Hepatocyte (in vitro differentiated cells): Measurements from ENCODE around the gene KCNG3. TPM values are rescaled to one million over a fixed set of nuclear protein-coding genes. Genes with fewer than 3 reads are reported as not detected.

ENCODE experiments used
- DNase-seq: peaks from one replicate; pipeline ENCODE4 v3.0.0-alpha.2; 2016; ENCODE audit warnings: low spot score
- H2AFZ ChIP-seq: fragments of 200-600 bp; sonication (generic); 2 replicates; pipeline ENCODE4 v1.6.0; 2016; ENCODE audit warnings: antibody characterized with exemption, mild to moderate bottlenecking
- H3K27ac ChIP-seq: fragments of 200-600 bp; sonication (generic); 2 replicates; pipeline ENCODE4 v1.5.1; 2016; ENCODE audit warnings: mild to moderate bottlenecking
- H3K27me3 ChIP-seq: fragments of 200-600 bp; sonication (generic); 2 replicates; pipeline ENCODE4 v1.6.1; 2016
- H3K36me3 ChIP-seq: fragments of 200-600 bp; sonication (generic); replicated peaks from 2 replicates; pipeline ENCODE4 v1.5.1; 2016; ENCODE audit warnings: low read depth; ENCODE audit not compliant: insufficient read depth
- H3K4me1 ChIP-seq: fragments of 200-600 bp; sonication (generic); 2 replicates; pipeline ENCODE4 v1.5.1; 2016; ENCODE audit warnings: mild to moderate bottlenecking, moderate library complexity; ENCODE audit not compliant: insufficient read depth
- H3K4me2 ChIP-seq: fragments of 200-600 bp; sonication (generic); 2 replicates; pipeline ENCODE4 v1.6.0; 2016
- H3K4me3 ChIP-seq: fragments of 200-600 bp; sonication (generic); 2 replicates; pipeline ENCODE4 v1.5.1; 2016; ENCODE audit warnings: mild to moderate bottlenecking
- H3K79me2 ChIP-seq: fragments of 200-600 bp; sonication (generic); 2 replicates; pipeline ENCODE4 v1.6.0; 2017; ENCODE audit warnings: mild to moderate bottlenecking
- H3K9me2 ChIP-seq: fragments of 200-600 bp; sonication (generic); replicated peaks from 2 replicates; pipeline ENCODE4 v1.6.0; 2017; ENCODE audit warnings: mild to moderate bottlenecking; ENCODE audit not compliant: insufficient read depth
- H3K9me3 ChIP-seq: fragments of 200-600 bp; sonication (generic); 2 replicates; pipeline ENCODE4 v1.5.1; 2016; ENCODE audit warnings: low read depth, mild to moderate bottlenecking
- H4K20me1 ChIP-seq: fragments of 200-600 bp; sonication (generic); 2 replicates; pipeline ENCODE4 v1.6.0; 2016; ENCODE audit warnings: mild to moderate bottlenecking; ENCODE audit not compliant: insufficient read depth, poor library complexity, severe bottlenecking
- CTCF ChIP-seq: fragments of 200-600 bp; sonication (generic); IDR thresholded peaks from 2 replicates; pipeline ENCODE4 v1.5.1; 2016; ENCODE audit warnings: antibody characterized with exemption, mild to moderate bottlenecking; ENCODE audit not compliant: poor library complexity
- EZH2 ChIP-seq: fragments of 200-600 bp; sonication (generic); IDR thresholded peaks from 2 replicates; pipeline ENCODE4 v1.6.1; 2016; ENCODE audit warnings: antibody characterized with exemption, mild to moderate bottlenecking, borderline replicate concordance
- EZH2phosphoT487 ChIP-seq: fragments of 200-600 bp; sonication (generic); IDR thresholded peaks from one replicate; pipeline ENCODE4 v1.6.1; 2018; ENCODE audit warnings: antibody characterized with exemption, mild to moderate bottlenecking, low read depth, moderate library complexity; ENCODE audit not compliant: unreplicated experiment, severe bottlenecking
- WGBS: methylation state at CpG from one replicate; pipeline ENCODE4 v1.1.6; 2016; ENCODE audit warnings: low lambda C conversion rate; ENCODE audit errors: missing lambda C conversion rate; 5-methylcytosine and 5-hydroxymethylcytosine counted together
- polyA plus RNA-seq: library from polyadenylated mRNA; unstranded; fragments of >200 nt; fragmentation: Nextera tagmentation; extraction: Ambion mirVana; gene quantifications from 2 replicates; pipeline ENCODE4 v1.2.1, GENCODE V29; 2016
- total RNA-seq: library from RNA; depleted of rRNA; stranded (reverse); fragments of >200 nt; gene quantifications from 2 replicates; pipeline ENCODE4 v1.2.3, GENCODE V29; 2014

The KCNG3 gene
- total and polyA plus RNA-seq, 2 experiments from 2014 or later: 0.57 TPM; not detected in 1

- Histone ChIP-seq H3K4me1 (no peaks in the 10 kb centered on the region), H3K27ac (no peak overlapping the region), H3K79me2 (no peaks in the 10 kb centered on the region), H2AFZ (peak overlapping the region; percentile 82), H3K27me3 (peaks cover 37% of the 10 kb centered on the region), H3K9me2 (no peaks in the 10 kb centered on the region), H3K36me3 (no peaks in the 10 kb centered on the region), H3K4me3 (peak overlapping the region; percentile 82), H3K4me2 (peak overlapping the region; percentile 100), H4K20me1 (no peaks in the 10 kb centered on the region), H3K9me3 (no peaks in the 10 kb centered on the region)
- 5% methylated on average over 110 of the region's 111 CpGs for WGBS
- TF ChIP-seq EZH2phosphoT487: no peak
- peak; percentile 79 for TF ChIP-seq EZH2
- no peak for TF ChIP-seq CTCF
- peak; percentile 48 for DNase-seq
Measured at GRCh38 chr2:42492691-42493467, 903 bp downstream of the KCNG3 start.

- H3K4me1 ChIP-seq: no peaks in the 10 kb centered on the region
- H3K9me2 ChIP-seq: no peaks in the 10 kb centered on the region
- no peak for DNase-seq
- H3K4me3 ChIP-seq: no peak overlapping the region
- H3K36me3 ChIP-seq: no peaks in the 10 kb centered on the region
- H4K20me1 ChIP-seq: no peaks in the 10 kb centered on the region
- H2AFZ ChIP-seq: no peak overlapping the region
- no peaks in the 10 kb centered on the region for H3K9me3 ChIP-seq
- H3K79me2 ChIP-seq: no peaks in the 10 kb centered on the region
- no peak overlapping the region for H3K27ac ChIP-seq
- 96% methylated on average over 5 of the region's 5 CpGs for WGBS
- peaks cover 35% of the 10 kb centered on the region for H3K27me3 ChIP-seq
- TF ChIP-seq EZH2phosphoT487 (no peak), EZH2 (no peak), CTCF (no peak)
- no peak overlapping the region for H3K4me2 ChIP-seq
Measured at GRCh38 chr2:42488297-42488696, 5.5 kb downstream of the KCNG3 start.

- no peaks in the 10 kb centered on the region for H3K79me2 ChIP-seq
- H4K20me1 ChIP-seq: no peaks in the 10 kb centered on the region
- H3K4me2 ChIP-seq: no peak overlapping the region
- no peak overlapping the region for H2AFZ ChIP-seq
- H3K9me3 ChIP-seq: no peaks in the 10 kb centered on the region
- H3K4me3 ChIP-seq: no peak overlapping the region
- WGBS: 87% methylated on average over 7 of the region's 7 CpGs
- no peak for TF ChIP-seq CTCF
- no peak for TF ChIP-seq EZH2
- no peak for TF ChIP-seq EZH2phosphoT487
- peaks cover 15% of the 10 kb centered on the region for H3K27me3 ChIP-seq
- no peak for DNase-seq
- H3K4me1 ChIP-seq: no peaks in the 10 kb centered on the region
- H3K27ac ChIP-seq: no peak overlapping the region
- H3K36me3 ChIP-seq: no peaks in the 10 kb centered on the region
- no peaks in the 10 kb centered on the region for H3K9me2 ChIP-seq
Measured at GRCh38 chr2:42486145-42486906, 7.5 kb downstream of the KCNG3 start.
